OCI-LY3 (cell line): ENCODE results near the gene ABCB8.

ENCODE experiments used
- H2AFZ ChIP-seq: fragments of 200-600, 300-600 bp; shearing (Covaris generic); 2 replicates; pipeline ENCODE4 v1.6.0; 2014; ENCODE audit warnings: antibody characterized with exemption, low read depth, low read length
- H3K27ac ChIP-seq: fragments of 200-600, 300-600 bp; sonication (generic); 2 replicates; pipeline ENCODE4 v1.5.1; 2014; ENCODE audit warnings: mild to moderate bottlenecking, low read length, moderate library complexity, mixed read lengths
- H3K27me3 ChIP-seq: fragments of 200-600, 300-600 bp; sonication (generic); 2 replicates; pipeline ENCODE4 v1.6.1; 2014; ENCODE audit warnings: low read depth, low read length, mixed read lengths
- H3K36me3 ChIP-seq: fragments of 200-600, 300-600 bp; sonication (generic); replicated peaks from 2 replicates; pipeline ENCODE3; 2014; ENCODE audit warnings: low read depth, low read length, mixed read lengths
- H3K4me1 ChIP-seq: fragments of 300-600, 200-600 bp; sonication (generic); 2 replicates; pipeline ENCODE4 v1.6.1; 2014; ENCODE audit warnings: low read length, mixed read lengths
- H3K4me2 ChIP-seq: fragments of 200-600, 300-600 bp; sonication (generic); 2 replicates; pipeline ENCODE4 v1.6.1; 2014; ENCODE audit warnings: low read length, mixed read lengths
- H3K4me3 ChIP-seq: fragments of 300-600, 200-600 bp; sonication (generic); 2 replicates; pipeline ENCODE4 v1.5.1; 2014; ENCODE audit warnings: antibody characterized with exemption, mild to moderate bottlenecking, low read length, moderate library complexity
- H3K79me2 ChIP-seq: fragments of 300-600, 200-600 bp; shearing (Covaris generic); 2 replicates; pipeline ENCODE4 v1.6.1; 2014; ENCODE audit warnings: mild to moderate bottlenecking, low read length, mixed read lengths
- H3K9ac ChIP-seq: fragments of 300-600, 200-600 bp; shearing (Covaris generic); 2 replicates; pipeline ENCODE4 v1.6.0; 2014; ENCODE audit warnings: mild to moderate bottlenecking, low read length, moderate library complexity
- H3K9me3 ChIP-seq: fragments of 200-600, 300-600 bp; shearing (Covaris generic); 2 replicates; pipeline ENCODE4 v1.6.1; 2014; ENCODE audit warnings: low read length, mixed read lengths; ENCODE audit not compliant: insufficient read depth
- H4K20me1 ChIP-seq: fragments of 200-600, 300-600 bp; sonication (generic); 2 replicates; pipeline ENCODE4 v1.6.1; 2016; ENCODE audit warnings: low read length, mixed read lengths; ENCODE audit not compliant: insufficient read depth
- EZH2phosphoT487 ChIP-seq: fragments of 200-600 bp; shearing (Covaris generic); IDR thresholded peaks from 2 replicates; pipeline ENCODE4 v1.6.1; 2018; ENCODE audit warnings: antibody characterized with exemption, mixed run types, low read depth
- TF ChIP-seq, protein P1 (sequence below): fragments of 200-600, 300-600 bp; sonication (generic); IDR thresholded peaks from 2 replicates; pipeline ENCODE4 v1.5.1; 2014; ENCODE audit warnings: antibody characterized with exemption, low read length, low read depth

ABCB8 gene

DNA sequence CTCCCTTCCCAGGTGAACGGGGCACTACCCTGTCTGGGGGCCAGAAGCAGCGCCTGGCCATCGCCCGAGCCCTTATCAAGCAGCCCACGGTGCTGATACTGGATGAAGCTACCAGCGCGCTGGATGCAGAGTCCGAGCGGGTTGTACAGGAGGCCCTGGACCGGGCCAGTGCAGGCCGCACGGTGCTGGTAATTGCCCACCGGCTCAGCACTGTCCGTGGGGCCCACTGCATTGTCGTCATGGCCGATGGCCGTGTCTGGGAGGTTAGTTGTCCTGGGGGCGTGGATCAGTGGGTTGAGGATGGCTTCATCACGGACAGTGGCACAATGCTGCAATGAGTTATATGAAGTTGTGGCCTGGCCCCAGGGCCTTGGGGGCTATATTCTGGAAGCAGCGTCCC is 15.7 kb downstream of the ABCB8 start:
- Histone ChIP-seq H3K4me1 (no peaks in the 10 kb centered on the region), H3K27me3 (no peaks in the 10 kb centered on the region), H3K9me3 (no peaks in the 10 kb centered on the region), H2AFZ (no peak overlapping the region), H3K9ac (no peak overlapping the region), H3K4me2 (no peak overlapping the region), H4K20me1 (no peaks in the 10 kb centered on the region), H3K27ac (no peak overlapping the region), H3K36me3 (no peaks in the 10 kb centered on the region), H3K4me3 (no peak overlapping the region), H3K79me2 (no peaks in the 10 kb centered on the region)
- TF ChIP-seq, protein P1, sequence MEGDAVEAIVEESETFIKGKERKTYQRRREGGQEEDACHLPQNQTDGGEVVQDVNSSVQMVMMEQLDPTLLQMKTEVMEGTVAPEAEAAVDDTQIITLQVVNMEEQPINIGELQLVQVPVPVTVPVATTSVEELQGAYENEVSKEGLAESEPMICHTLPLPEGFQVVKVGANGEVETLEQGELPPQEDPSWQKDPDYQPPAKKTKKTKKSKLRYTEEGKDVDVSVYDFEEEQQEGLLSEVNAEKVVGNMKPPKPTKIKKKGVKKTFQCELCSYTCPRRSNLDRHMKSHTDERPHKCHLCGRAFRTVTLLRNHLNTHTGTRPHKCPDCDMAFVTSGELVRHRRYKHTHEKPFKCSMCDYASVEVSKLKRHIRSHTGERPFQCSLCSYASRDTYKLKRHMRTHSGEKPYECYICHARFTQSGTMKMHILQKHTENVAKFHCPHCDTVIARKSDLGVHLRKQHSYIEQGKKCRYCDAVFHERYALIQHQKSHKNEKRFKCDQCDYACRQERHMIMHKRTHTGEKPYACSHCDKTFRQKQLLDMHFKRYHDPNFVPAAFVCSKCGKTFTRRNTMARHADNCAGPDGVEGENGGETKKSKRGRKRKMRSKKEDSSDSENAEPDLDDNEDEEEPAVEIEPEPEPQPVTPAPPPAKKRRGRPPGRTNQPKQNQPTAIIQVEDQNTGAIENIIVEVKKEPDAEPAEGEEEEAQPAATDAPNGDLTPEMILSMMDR = no peak
- no peak for TF ChIP-seq EZH2phosphoT487

DNA sequence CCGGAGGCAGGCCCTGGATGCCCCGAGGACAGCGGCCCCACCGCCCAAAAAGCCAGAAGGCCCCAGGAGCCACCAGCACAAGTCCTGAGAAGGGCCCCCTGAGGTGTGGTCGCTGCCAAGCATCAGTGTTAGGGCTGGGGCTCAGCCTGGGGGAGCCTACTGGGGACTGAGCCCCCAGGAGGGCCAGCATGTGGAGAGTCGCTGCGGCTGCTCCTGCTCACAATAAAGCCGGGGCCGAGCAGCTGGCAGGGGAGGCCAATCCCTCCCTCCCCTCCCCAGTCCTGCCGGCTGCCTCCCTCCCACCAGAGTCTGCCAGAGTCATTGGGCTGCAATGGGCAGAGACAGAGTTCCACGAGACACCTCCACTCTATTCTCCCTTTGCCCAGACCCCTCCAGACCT is 17.0 kb downstream of the ABCB8 start:
- Histone ChIP-seq H3K4me3 (no peak overlapping the region), H3K27ac (no peak overlapping the region), H3K9me3 (no peaks in the 10 kb centered on the region), H2AFZ (no peak overlapping the region), H3K36me3 (no peaks in the 10 kb centered on the region), H3K79me2 (no peaks in the 10 kb centered on the region), H3K27me3 (no peaks in the 10 kb centered on the region), H3K4me2 (no peak overlapping the region), H3K9ac (no peak overlapping the region), H4K20me1 (no peaks in the 10 kb centered on the region), H3K4me1 (no peaks in the 10 kb centered on the region)
- TF ChIP-seq EZH2phosphoT487 = no peak
- TF ChIP-seq, protein P1 = no peak

DNA sequence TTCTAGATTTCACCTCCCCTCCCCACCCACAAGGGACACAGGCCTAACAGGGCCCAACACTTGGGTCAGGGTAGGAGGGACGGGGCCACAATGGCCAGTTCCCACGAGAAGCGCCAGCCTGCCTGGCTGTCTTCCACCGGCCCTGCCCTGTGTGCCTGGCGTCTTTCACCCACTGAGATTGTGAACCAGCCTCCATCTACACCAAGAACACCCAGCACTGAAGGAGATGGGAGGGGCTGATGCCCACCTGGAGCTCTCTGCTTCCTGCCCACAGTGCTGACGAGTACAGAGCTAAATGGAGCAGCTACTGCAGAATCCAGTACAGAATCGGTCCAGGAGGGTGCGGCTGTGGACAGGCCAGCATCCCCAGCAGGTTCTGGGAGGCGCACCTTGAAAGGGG is 17.7 kb downstream of the ABCB8 start:
- H3K4me2 ChIP-seq = no peak overlapping the region
- TF ChIP-seq, protein P1 = no peak
- H3K27ac ChIP-seq = no peak overlapping the region
- H3K36me3 ChIP-seq = no peaks in the 10 kb centered on the region
- no peak overlapping the region for H2AFZ ChIP-seq
- H3K9me3 ChIP-seq = no peaks in the 10 kb centered on the region
- no peaks in the 10 kb centered on the region for H3K27me3 ChIP-seq
- no peaks in the 10 kb centered on the region for H4K20me1 ChIP-seq
- H3K9ac ChIP-seq = no peak overlapping the region
- H3K4me1 ChIP-seq = no peaks in the 10 kb centered on the region
- no peak overlapping the region for H3K4me3 ChIP-seq
- no peaks in the 10 kb centered on the region for H3K79me2 ChIP-seq

DNA sequence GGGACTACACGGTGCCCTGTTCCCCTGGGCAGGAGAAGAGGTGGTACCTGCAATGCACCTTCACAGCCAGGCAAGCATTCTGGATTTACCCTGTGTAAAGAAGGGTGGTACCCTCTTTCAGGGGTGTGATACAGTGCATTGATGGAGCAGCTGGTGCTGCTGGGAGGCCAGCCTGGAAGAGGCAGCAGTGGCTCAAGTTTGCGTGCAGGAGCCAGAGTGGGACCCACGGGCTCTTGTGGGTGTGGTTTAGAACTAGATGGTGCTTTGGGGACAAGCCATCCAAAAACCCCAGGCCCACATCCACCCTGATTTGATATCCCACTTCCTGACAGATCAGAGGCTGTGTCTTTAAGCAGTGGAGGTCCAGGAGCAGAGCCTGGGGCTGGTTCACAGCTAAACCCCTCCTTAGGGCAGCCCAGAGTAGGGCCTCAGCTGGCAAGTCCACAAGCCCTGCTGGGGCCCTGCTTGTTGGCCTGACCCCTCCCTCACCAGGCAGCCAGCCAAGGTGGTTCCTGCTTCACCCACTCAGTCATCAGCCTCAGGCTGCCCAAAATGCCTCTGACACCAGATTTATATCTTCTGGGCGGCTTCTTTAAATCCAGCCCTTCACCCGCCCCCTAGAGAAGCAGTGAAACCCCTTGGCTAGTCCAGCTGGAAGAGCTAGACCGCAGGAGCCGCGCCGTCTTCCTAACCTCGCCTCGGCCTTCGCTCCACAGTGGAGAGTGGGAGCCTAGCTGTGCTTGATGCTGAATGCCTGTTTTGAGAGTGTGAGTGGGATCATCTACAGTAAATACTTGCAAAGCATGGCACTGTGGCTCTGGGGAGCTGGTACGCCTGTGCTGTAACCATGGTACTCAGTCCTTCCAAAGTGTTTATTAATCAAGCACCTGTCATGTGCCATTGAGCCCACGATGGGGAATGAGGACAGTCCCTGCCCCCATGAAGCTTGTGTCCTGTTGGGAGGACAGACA is 18.6 kb downstream of the ABCB8 start:
- no peak for TF ChIP-seq EZH2phosphoT487
- TF ChIP-seq, protein P1 = no peak
- Histone ChIP-seq H3K4me3 (no peak overlapping the region), H3K79me2 (no peaks in the 10 kb centered on the region), H4K20me1 (no peaks in the 10 kb centered on the region), H3K36me3 (no peaks in the 10 kb centered on the region), H3K27ac (no peak overlapping the region), H3K4me1 (no peaks in the 10 kb centered on the region), H3K9ac (no peak overlapping the region), H2AFZ (no peak overlapping the region), H3K27me3 (no peaks in the 10 kb centered on the region), H3K4me2 (no peak overlapping the region), H3K9me3 (no peaks in the 10 kb centered on the region)
